ENCODE data around the gene DZIP1L.

GRCh38 chr3:138165061-138165460 is 49.7 kb upstream of the DZIP1L start:
- TF ChIP-seq, protein P1, sequence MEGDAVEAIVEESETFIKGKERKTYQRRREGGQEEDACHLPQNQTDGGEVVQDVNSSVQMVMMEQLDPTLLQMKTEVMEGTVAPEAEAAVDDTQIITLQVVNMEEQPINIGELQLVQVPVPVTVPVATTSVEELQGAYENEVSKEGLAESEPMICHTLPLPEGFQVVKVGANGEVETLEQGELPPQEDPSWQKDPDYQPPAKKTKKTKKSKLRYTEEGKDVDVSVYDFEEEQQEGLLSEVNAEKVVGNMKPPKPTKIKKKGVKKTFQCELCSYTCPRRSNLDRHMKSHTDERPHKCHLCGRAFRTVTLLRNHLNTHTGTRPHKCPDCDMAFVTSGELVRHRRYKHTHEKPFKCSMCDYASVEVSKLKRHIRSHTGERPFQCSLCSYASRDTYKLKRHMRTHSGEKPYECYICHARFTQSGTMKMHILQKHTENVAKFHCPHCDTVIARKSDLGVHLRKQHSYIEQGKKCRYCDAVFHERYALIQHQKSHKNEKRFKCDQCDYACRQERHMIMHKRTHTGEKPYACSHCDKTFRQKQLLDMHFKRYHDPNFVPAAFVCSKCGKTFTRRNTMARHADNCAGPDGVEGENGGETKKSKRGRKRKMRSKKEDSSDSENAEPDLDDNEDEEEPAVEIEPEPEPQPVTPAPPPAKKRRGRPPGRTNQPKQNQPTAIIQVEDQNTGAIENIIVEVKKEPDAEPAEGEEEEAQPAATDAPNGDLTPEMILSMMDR (conservative IDR thresholded peaks at IDR 0.05; ENCODE audit: low read depth, low read length), result no peak
- no peak for TF ChIP-seq EZH2 (IDR thresholded peaks at IDR 0.05; ENCODE audit: low read length, unreplicated experiment)

Data from PC-3 (cell line).